ENCODE measurements around the gene ZRANB1. TPM values are rescaled to one million over a fixed set of nuclear protein-coding genes. Genes with fewer than 3 reads are reported as not detected.

Gene ZRANB1
- total and polyA plus RNA-seq, 2 of the 13 experiments (the other 11 are each of a cell fraction or from before 2014, with no cell fraction given) = 10.3 to 19.6 TPM

- Histone ChIP-seq H3K4me1 (ENCODE audit: insufficient read depth, low read length) (peaks cover 18% of the 10 kb centered on the region), H4K20me1 (ENCODE audit: insufficient read depth, low read length) (no peaks in the 10 kb centered on the region; the same call in 1 of the 2 replicates), H2AFZ (ENCODE audit: low read length) (no peak overlapping the region), H3K9ac (ENCODE audit: insufficient read depth, low read depth, low read length) (no peak overlapping the region), H3K4me2 (ENCODE audit: low read depth, low read length) (no peak overlapping the region), H3K27ac (ENCODE audit: extremely low read length, insufficient read depth, low read length) (no peak overlapping the region), H3K9me3 (ENCODE audit: low read length) (no peaks in the 10 kb centered on the region), H3K79me2 (ENCODE audit: insufficient read depth, low read length) (no peaks in the 10 kb centered on the region), H3K4me3 (replicated peaks in 1 of 3; ENCODE audit: insufficient read depth in 1 of 3, low read depth in 2 of 3, low read length in 3 of 3) (no peak overlapping the region), H3K36me3 (replicated peaks in 1 of 2; ENCODE audit: control insufficient read depth in 1 of 2, insufficient read depth in 2 of 2, low read length in 2 of 2) (no peaks in the 10 kb centered on the region), H3K27me3 (ENCODE audit: control insufficient read depth in 1 of 2, insufficient read depth in 2 of 2, low read length in 2 of 2) (peaks cover 8 to 44% of the 10 kb centered on the region in 2 experiments; a peak in 3 of 5 replicates)
- no TSS peak for BruUV-seq (replicated peaks)
- 78% methylated on average over 17 of the region's 17 CpGs for WGBS (ENCODE audit: low lambda C conversion rate)
- POLR2A ChIA-PET = no interaction called here
- in situ Hi-C loops (cut with HindIII; ENCODE audit: extremely low pct_ligation_motif_present, low pct_unique_long_range_greater_than_20kb) (no loop called here), intact Hi-C loops (cut with micrococcal nuclease; ENCODE audit: unreplicated experiment) (no loop called here)
- CTCF ChIA-PET (ENCODE audit: low intra/inter-chr PET ratio, low total read pairs) = no interaction called here
- DNase-seq (ENCODE audit: low spot score) (no peak), ATAC-seq (no peak), FAIRE-seq (no peak)
- TF ChIP-seq MEIS2 (CRISPR knock-in tag; IDR thresholded peaks at IDR 0.05) = no peak
- no peak for TF ChIP-seq SATB2 (CRISPR knock-in tag; IDR thresholded peaks at IDR 0.05)
- TF ChIP-seq KLF6 (CRISPR knock-in tag; IDR thresholded peaks at IDR 0.05) = no peak
- TF ChIP-seq CREB3 (CRISPR knock-in tag; IDR thresholded peaks at IDR 0.05) = no peak
- TF ChIP-seq ZNF883 (CRISPR knock-in tag; IDR thresholded peaks at IDR 0.05; ENCODE audit: not compliant biosample characterization) = no peak
- TF ChIP-seq ZNF83 (CRISPR knock-in tag; IDR thresholded peaks at IDR 0.05; ENCODE audit: borderline replicate concordance) = no peak
- TF ChIP-seq ZNF572 (CRISPR knock-in tag; IDR thresholded peaks at IDR 0.05) = no peak
- no peak for TF ChIP-seq PRDM15 (CRISPR knock-in tag; IDR thresholded peaks at IDR 0.05)
- TF ChIP-seq ZGPAT (CRISPR knock-in tag; IDR thresholded peaks at IDR 0.05) = no peak
- no peak for TF ChIP-seq ZNF275 (CRISPR knock-in tag; IDR thresholded peaks at IDR 0.05; ENCODE audit: borderline replicate concordance)
- TF ChIP-seq ZNF781 (CRISPR knock-in tag; IDR thresholded peaks at IDR 0.05; ENCODE audit: borderline replicate concordance, not compliant biosample characterization) = no peak
- no peak for TF ChIP-seq HNF1A (IDR thresholded peaks at IDR 0.05; ENCODE audit: low read depth)
- no peak for TF ChIP-seq HNF1A (CRISPR knock-in tag; IDR thresholded peaks at IDR 0.05; ENCODE audit: borderline replicate concordance)
- TF ChIP-seq ZNF501 (CRISPR knock-in tag; IDR thresholded peaks at IDR 0.05) = no peak
Measured at GRCh38 chr10:124996854-124997215, 54.9 kb downstream of the ZRANB1 start.

All from HepG2 (cell line).